Kidney epithelial cell (primary cell): Measurements from ENCODE around the gene RIBC2. TPM values are rescaled to one million over a fixed set of nuclear protein-coding genes. Genes with fewer than 3 reads are reported as not detected.

Source experiments
- DNase-seq: peaks from one replicate; pipeline ENCODE4 v3.0.0-alpha.2; 2010; ENCODE audit warnings: low read depth
- H3K27me3 ChIP-seq: 2 replicates; pipeline ENCODE4 v1.6.0; 2011; ENCODE audit warnings: low read length; ENCODE audit not compliant: control insufficient read depth, insufficient read depth
- H3K36me3 ChIP-seq: 2 replicates; pipeline ENCODE4 v1.5.1; 2011; ENCODE audit warnings: low read length; ENCODE audit not compliant: control insufficient read depth, insufficient read depth
- H3K4me3 ChIP-seq: 2 replicates; pipeline ENCODE4 v1.5.1; 2011; ENCODE audit warnings: low read depth, mild to moderate bottlenecking, control low read depth, low read length
- CTCF ChIP-seq: IDR thresholded peaks from 2 replicates; pipeline ENCODE4 v1.5.1; 2011; ENCODE audit warnings: mild to moderate bottlenecking, moderate library complexity, low read length, control low read depth, inconsistent platforms; ENCODE audit not compliant: insufficient read depth, poor library complexity, severe bottlenecking
- total RNA-seq: library from RNA; depleted of rRNA; stranded (reverse); fragments of >200 nt; gene quantifications from 2 replicates; pipeline ENCODE4 v1.2.3, GENCODE V29; 2015

Gene RIBC2
- total RNA-seq, 1 donor from 2014 or later = 0.13 TPM

GRCh38 chr22:45389546-45389945, 23.9 kb upstream of the RIBC2 start:
- no peak overlapping the region for H3K4me3 ChIP-seq
- H3K27me3 ChIP-seq = no peaks in the 10 kb centered on the region
- no peak for DNase-seq
- no peaks in the 10 kb centered on the region for H3K36me3 ChIP-seq
- no peak for TF ChIP-seq CTCF

GRCh38 chr22:45397806-45398205, 15.7 kb upstream of the RIBC2 start:
- no peaks in the 10 kb centered on the region for H3K27me3 ChIP-seq

GRCh38 chr22:45398214-45398613, 15.3 kb upstream of the RIBC2 start:
- Histone ChIP-seq H3K4me3 (no peak overlapping the region), H3K36me3 (no peaks in the 10 kb centered on the region), H3K27me3 (no peaks in the 10 kb centered on the region)
- TF ChIP-seq CTCF = no peak
- no peak for DNase-seq

More at GRCh38 chr22:45397806-45398205, 15.7 kb upstream of the RIBC2 start:
- H3K4me3 ChIP-seq = no peak overlapping the region
- no peaks in the 10 kb centered on the region for H3K36me3 ChIP-seq
- DNase-seq = no peak
- TF ChIP-seq CTCF = no peak

GRCh38 chr22:45399712-45400445, 13.6 kb upstream of the RIBC2 start:
- Histone ChIP-seq H3K4me3 (no peak overlapping the region), H3K36me3 (no peaks in the 10 kb centered on the region), H3K27me3 (no peaks in the 10 kb centered on the region)
- DNase-seq = no peak
- TF ChIP-seq CTCF = no peak

GRCh38 chr22:45402466-45402985, 11.0 kb upstream of the RIBC2 start:
- no peak for DNase-seq
- Histone ChIP-seq H3K36me3 (no peaks in the 10 kb centered on the region), H3K27me3 (no peaks in the 10 kb centered on the region), H3K4me3 (no peak overlapping the region)
- no peak for TF ChIP-seq CTCF

GRCh38 chr22:45407793-45408192, 5.7 kb upstream of the RIBC2 start:
- no peaks in the 10 kb centered on the region for H3K36me3 ChIP-seq
- no peaks in the 10 kb centered on the region for H3K27me3 ChIP-seq
- H3K4me3 ChIP-seq = no peak overlapping the region
- TF ChIP-seq CTCF = no peak
- DNase-seq = no peak
